ENCODE measurements around the gene ZRANB1.

- TF ChIP-seq CTCF (IDR thresholded peaks at IDR 0.05 in 4 of 5, conservative IDR thresholded peaks at IDR 0.05 in 1 of 5), result no peak
- TF ChIP-seq POLR2A (IDR thresholded peaks at IDR 0.05), result no peak
Observed at GRCh38 chr10:124993736-124994451, 52.0 kb downstream of the ZRANB1 start.
